Fibroblast of mammary gland (primary cell): ENCODE results near the gene PRMT3.

Experiments
- DNase-seq: peaks from one replicate; pipeline ENCODE4 v3.0.0-alpha.2; 2010; ENCODE audit warnings: low read depth
- H3K4me3 ChIP-seq: 2 replicates; pipeline ENCODE4 v1.5.1; 2011; ENCODE audit warnings: low read depth, mild to moderate bottlenecking, low read length, moderate library complexity; ENCODE audit not compliant: control insufficient read depth
- TF ChIP-seq, protein P1 (sequence below): conservative IDR thresholded peaks from 2 replicates; pipeline ENCODE4 v1.5.1; 2011; ENCODE audit warnings: low read depth, low read length, inconsistent platforms; ENCODE audit not compliant: control insufficient read depth, insufficient read depth

Gene PRMT3

DNA sequence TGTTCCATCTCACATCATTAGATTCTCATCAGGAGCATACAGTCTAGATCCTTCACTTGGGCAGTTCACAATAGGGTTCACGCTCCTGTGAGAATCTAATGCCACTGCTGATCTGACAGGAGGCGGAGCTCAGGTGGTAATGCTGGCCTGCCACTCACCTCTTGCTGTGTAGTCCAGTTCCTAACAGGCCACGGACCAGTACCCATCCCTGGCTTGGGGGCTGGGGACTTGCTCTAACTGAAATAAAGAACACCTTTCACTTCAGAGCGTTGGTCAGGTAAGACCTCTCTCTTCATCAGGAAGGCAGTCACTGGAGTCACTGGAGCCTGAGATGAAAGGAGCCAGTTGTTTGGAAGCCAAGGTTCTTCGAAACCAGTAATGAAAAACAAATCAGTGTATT is 41.7 kb downstream of the PRMT3 start:
- TF ChIP-seq, protein P1, sequence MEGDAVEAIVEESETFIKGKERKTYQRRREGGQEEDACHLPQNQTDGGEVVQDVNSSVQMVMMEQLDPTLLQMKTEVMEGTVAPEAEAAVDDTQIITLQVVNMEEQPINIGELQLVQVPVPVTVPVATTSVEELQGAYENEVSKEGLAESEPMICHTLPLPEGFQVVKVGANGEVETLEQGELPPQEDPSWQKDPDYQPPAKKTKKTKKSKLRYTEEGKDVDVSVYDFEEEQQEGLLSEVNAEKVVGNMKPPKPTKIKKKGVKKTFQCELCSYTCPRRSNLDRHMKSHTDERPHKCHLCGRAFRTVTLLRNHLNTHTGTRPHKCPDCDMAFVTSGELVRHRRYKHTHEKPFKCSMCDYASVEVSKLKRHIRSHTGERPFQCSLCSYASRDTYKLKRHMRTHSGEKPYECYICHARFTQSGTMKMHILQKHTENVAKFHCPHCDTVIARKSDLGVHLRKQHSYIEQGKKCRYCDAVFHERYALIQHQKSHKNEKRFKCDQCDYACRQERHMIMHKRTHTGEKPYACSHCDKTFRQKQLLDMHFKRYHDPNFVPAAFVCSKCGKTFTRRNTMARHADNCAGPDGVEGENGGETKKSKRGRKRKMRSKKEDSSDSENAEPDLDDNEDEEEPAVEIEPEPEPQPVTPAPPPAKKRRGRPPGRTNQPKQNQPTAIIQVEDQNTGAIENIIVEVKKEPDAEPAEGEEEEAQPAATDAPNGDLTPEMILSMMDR = no peak

DNA sequence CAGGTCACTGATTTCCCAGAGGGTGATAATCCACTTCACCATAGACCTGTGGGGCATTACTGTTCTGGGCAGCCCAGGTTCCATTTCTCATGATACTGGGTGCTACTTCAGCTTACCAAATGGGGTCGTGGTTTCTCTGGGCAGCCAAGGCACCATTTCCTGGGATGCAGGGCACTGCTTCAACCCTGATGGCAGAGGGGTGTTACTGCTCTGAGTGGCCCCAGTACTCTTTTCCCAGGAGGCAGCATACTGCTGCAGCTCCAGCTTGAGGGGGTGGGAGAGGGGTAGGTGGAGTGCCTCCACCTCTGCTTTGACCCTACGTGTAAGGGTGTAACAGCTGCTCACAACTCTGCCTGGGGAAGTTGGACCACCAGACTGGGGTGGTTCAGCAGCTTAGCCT is 51.1 kb downstream of the PRMT3 start:
- TF ChIP-seq, protein P1 = no peak
- H3K4me3 ChIP-seq = no peak overlapping the region
- DNase-seq = no peak

More for the DNA sequence above, 41.7 kb downstream of the PRMT3 start:
- no peak overlapping the region for H3K4me3 ChIP-seq
- no peak for DNase-seq

DNA sequence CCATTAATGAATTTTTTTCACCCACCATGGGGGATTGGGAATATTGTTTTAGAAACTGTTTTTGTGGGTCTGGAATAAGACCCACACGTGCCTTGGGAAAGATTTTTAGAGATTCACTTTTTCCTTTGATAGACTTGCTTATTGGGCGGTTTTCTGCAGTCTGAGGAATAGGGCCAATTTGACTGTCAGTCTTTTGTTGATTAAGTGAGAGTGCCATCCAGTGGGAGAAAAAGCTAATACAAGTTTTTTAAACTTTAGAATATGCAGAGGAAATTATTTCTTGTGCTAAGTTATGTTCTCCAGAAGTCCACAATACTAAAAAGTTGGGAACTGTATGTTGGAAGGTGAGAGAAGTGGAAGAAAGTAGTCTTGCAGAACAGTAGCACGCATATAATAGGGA is 56.1 kb downstream of the PRMT3 start:
- no peak overlapping the region for H3K4me3 ChIP-seq
- DNase-seq = peak; percentile 37
- TF ChIP-seq, protein P1 = peak; percentile 44

DNA sequence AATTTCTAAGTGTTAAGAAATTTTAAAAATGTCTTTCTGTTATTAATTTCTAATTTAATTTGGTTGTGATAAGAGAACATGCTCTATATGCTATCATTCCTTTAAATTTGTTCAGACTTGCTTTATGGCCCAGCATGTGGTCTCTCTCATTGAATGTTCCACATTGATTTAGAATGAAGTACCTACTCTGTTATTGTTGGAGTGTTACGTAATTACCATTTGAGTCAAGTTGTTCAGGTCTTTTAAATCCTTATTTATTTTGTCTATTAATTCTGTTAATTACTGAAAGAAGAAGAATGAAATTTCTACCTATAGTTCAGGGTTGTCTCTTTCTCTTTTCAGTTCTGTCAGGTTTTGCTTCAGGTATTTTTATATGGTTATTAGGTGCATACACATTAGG is 57.0 kb downstream of the PRMT3 start:
- no peak for DNase-seq
- TF ChIP-seq, protein P1 = no peak
- no peak overlapping the region for H3K4me3 ChIP-seq

DNA sequence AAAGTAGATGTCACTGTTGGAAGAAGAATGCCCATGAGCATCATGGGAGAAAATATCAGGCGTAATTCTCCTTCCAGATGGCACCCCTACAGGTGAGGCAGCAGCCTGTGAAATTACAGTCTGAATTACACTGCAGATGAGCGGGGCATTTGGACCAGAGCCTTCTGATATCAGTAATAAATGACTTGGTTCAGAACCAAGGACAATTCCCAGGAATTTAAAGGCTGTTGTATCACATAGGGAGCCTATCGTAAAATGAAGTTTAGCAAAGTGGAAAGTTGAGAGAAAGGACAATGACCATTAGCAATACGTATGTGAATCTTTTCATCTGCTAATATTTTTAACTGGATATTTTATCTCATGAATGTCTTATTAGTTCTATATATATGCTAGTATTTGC is 61.3 kb downstream of the PRMT3 start:
- TF ChIP-seq, protein P1 = no peak
- H3K4me3 ChIP-seq = no peak overlapping the region
- no peak for DNase-seq

DNA sequence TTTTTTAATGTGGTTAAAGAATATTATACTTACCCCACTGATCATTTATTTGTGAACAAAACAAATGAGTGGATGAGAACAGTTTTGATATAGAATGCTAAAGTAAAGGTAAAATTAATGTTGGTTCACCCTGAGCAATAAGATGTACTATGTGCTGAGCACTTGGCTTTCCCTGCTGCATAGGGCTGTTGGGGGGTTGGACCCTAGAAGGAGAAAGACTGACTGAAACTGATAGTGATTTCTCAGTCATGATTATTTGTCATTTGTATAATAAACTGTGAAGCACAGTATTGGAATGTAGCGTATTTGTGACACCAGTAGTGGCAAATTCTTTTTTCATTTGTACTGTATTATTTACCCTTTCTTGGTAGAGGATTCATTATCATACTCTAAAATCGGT is 63.3 kb downstream of the PRMT3 start:
- H3K4me3 ChIP-seq = no peak overlapping the region
- TF ChIP-seq, protein P1 = no peak
- no peak for DNase-seq

DNA sequence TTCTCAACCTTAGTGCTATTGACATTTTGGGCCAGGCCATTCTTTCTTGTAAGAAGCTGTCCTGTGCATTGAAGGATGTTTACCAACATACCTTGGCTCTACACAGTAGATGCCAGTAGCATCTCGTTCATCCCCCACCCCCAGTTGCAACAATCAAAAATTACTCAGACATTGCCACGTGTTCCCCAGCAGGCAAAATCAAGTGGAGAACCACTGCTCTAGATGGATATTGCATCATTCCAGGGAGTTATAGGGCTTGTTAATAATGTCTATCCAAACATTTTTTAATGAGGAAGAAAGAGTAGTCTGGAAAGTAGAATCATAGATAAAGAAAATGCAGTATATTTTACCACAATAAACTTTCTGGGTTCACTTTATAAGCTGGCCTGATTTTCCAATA is 64.1 kb downstream of the PRMT3 start:
- TF ChIP-seq, protein P1 = no peak
- H3K4me3 ChIP-seq = no peak overlapping the region
- DNase-seq = peak; percentile 66
